NT2/D1 (cell line): Measurements from ENCODE around the gene TUBA3C.

Experiments used
- DNase-seq: peaks from one replicate; pipeline ENCODE4 v3.0.0-alpha.2; 2011; ENCODE audit warnings: low read depth, low spot score
- H3K27me3 ChIP-seq: 2 replicates; pipeline ENCODE4 v1.6.0; 2011; ENCODE audit warnings: mild to moderate bottlenecking; ENCODE audit not compliant: insufficient read length, insufficient read depth
- H3K36me3 ChIP-seq: 2 replicates; pipeline ENCODE4 v1.6.1; 2011; ENCODE audit warnings: mild to moderate bottlenecking, low read length, mixed read lengths; ENCODE audit not compliant: insufficient read depth, insufficient read length
- H3K4me1 ChIP-seq: 2 replicates; pipeline ENCODE4 v1.5.1; 2011; ENCODE audit not compliant: insufficient read depth, insufficient read length
- H3K4me3 ChIP-seq: 2 replicates; pipeline ENCODE4 v1.5.1; 2011; ENCODE audit warnings: low read depth; ENCODE audit not compliant: insufficient read length
- H3K9ac ChIP-seq: 2 replicates; pipeline ENCODE4 v1.6.0; 2011; ENCODE audit warnings: low read depth; ENCODE audit not compliant: insufficient read length
- H3K9me3 ChIP-seq: 2 replicates; pipeline ENCODE4 v1.5.1; 2011; ENCODE audit warnings: mild to moderate bottlenecking, low read length; ENCODE audit not compliant: insufficient read depth
- SUZ12 ChIP-seq: IDR thresholded peaks from 2 replicates; pipeline ENCODE4 v1.6.1; 2011; ENCODE audit not compliant: insufficient read length, insufficient read depth; ENCODE audit errors: extremely low read depth
- YY1 ChIP-seq: IDR thresholded peaks from 2 replicates; pipeline ENCODE4 v1.6.1; 2011; ENCODE audit not compliant: insufficient read length, insufficient read depth
- ZNF274 ChIP-seq: IDR thresholded peaks from 2 replicates; pipeline ENCODE4 v1.6.1; 2011; ENCODE audit warnings: mild to moderate bottlenecking, low read depth, low read length

The TUBA3C gene

GRCh38 chr13:19148561-19148960, 33.1 kb downstream of the TUBA3C start:
- Histone ChIP-seq H3K4me3 (no peak overlapping the region), H3K9me3 (no peaks in the 10 kb centered on the region), H3K36me3 (no peaks in the 10 kb centered on the region), H3K27me3 (no peaks in the 10 kb centered on the region), H3K4me1 (no peaks in the 10 kb centered on the region), H3K9ac (no peak overlapping the region)
- no peak for TF ChIP-seq YY1
- no peak for TF ChIP-seq SUZ12
- TF ChIP-seq ZNF274: no peak
- no peak for DNase-seq
